DOHH2 (cell line): ENCODE data around the gene KCNJ6.

ENCODE experiments used
- CTCF ChIP-seq: fragments of 200-600 bp; sonication (generic); IDR thresholded peaks from one replicate; pipeline ENCODE4 v1.5.1; 2014; ENCODE audit warnings: antibody characterized with exemption, mild to moderate bottlenecking, low read depth, low read length; ENCODE audit not compliant: poor library complexity, severe bottlenecking
- EZH2phosphoT487 ChIP-seq: fragments of 200-600 bp; sonication (generic); IDR thresholded peaks from 2 replicates; pipeline ENCODE4 v1.6.1; 2017; ENCODE audit warnings: borderline replicate concordance, mild to moderate bottlenecking, antibody characterized with exemption, low read length, moderate library complexity, mixed read lengths

GRCh38 chr21:37917612-37918011 lies 1.4 kb upstream of the KCNJ6 start:
- TF ChIP-seq EZH2phosphoT487: no peak
- no peak for TF ChIP-seq CTCF
